Thyroid gland (tissue), 4 donors: Measurements from ENCODE around the gene OXNAD1. TPM values are rescaled to one million over a fixed set of nuclear protein-coding genes. Genes with fewer than 3 reads are reported as not detected.

Source experiments
- DNase-seq, 2 donors: peaks; one replicate each; pipeline ENCODE4 v3.0.0-alpha.2; 2019
- H3K27ac ChIP-seq, 3 donors: fragments of 200-600 bp; sonication (generic); 1 replicate in 2 of 3; 2 replicates in 1 of 3; pipeline ENCODE4 v1.5.1; 2016 to 2019; ENCODE audit warnings: mild to moderate bottlenecking in 1 of 3, moderate library complexity in 1 of 3
- H3K27me3 ChIP-seq: fragments of 200-600 bp; sonication (generic); one replicate; pipeline ENCODE4 v1.5.1; 2019
- H3K36me3 ChIP-seq, 2 donors: fragments of 200-600 bp; sonication (generic); one replicate each; pipeline ENCODE4 v1.5.1; 2016 to 2019
- H3K4me1 ChIP-seq, 2 donors: fragments of 200-600 bp; sonication (generic); one replicate each; pipeline ENCODE4 v1.5.1; 2017 to 2019
- H3K4me3 ChIP-seq, 3 donors: fragments of 200-600 bp; sonication (generic); replicated peaks in 1 of 3; 1 replicate in 2 of 3; 2 replicates in 1 of 3; pipeline ENCODE4 v1.5.1; 2016; ENCODE audit warnings: mild to moderate bottlenecking in 1 of 3
- H3K9me3 ChIP-seq: fragments of 200-600 bp; sonication (generic); one replicate; pipeline ENCODE4 v1.5.1; 2017
- CTCF ChIP-seq, 6 experiments: fragments of 200-600 bp in 3 of 6; fragments of 450-650 bp in 3 of 6; sonication (generic) in 3 of 6; IDR thresholded peaks; one replicate each; pipeline ENCODE4 v1.5.1; 2016 to 2019; ENCODE audit warnings: antibody characterized with exemption in 6 of 6, mild to moderate bottlenecking in 2 of 6, inconsistent platforms in 1 of 6, moderate library complexity in 1 of 6
- POLR2A ChIP-seq, 2 donors: fragments of 450-650 bp; IDR thresholded peaks; one replicate each; pipeline ENCODE4 v1.6.1; 2017; ENCODE audit warnings: antibody characterized with exemption in 2 of 2, mild to moderate bottlenecking in 2 of 2, moderate library complexity in 1 of 2
- WGBS, 2 donors: methylation state at CpG; one replicate each; pipeline ENCODE4 v1.1.5; 2017; 5-methylcytosine and 5-hydroxymethylcytosine counted together
- intact Hi-C: fragments of 100-400 bp; cut with DNase I; formaldehyde crosslinking; loops from one replicate; pipeline ENCODE4 v1.15.1; 2023
- total RNA-seq, 4 donors: library from RNA; depleted of rRNA; stranded (reverse); fragments of >200 nt; gene quantifications; one replicate each; pipeline ENCODE4 v1.2.3, GENCODE V29; 2016

OXNAD1 gene
- total RNA-seq, 4 donors from 2014 or later: 22.3 to 34.0 (median 27.4) TPM

GRCh38 chr3:16279010-16279801 is 14.2 kb downstream of the OXNAD1 start:
- TF ChIP-seq POLR2A (IDR thresholded peaks at IDR 0.05) (no peak), CTCF (IDR thresholded peaks at IDR 0.05) (no peak)
- Histone ChIP-seq H3K27ac (no peak overlapping the region), H3K36me3 (no peaks in the 10 kb centered on the region), H3K4me1 (no peaks in the 10 kb centered on the region), H3K9me3 (no peaks in the 10 kb centered on the region), H3K4me3 (no peak overlapping the region), H3K27me3 (no peaks in the 10 kb centered on the region)
- intact Hi-C loops: no loop called here
- DNase-seq: no peak
- WGBS, 2 donors: 83 to 91% methylated on average over 3 of the region's 3 CpGs

- no peaks in the 10 kb centered on the region for H3K27me3 ChIP-seq
- no peak overlapping the region for H3K4me3 ChIP-seq
- H3K36me3 ChIP-seq: no peaks in the 10 kb centered on the region
- intact Hi-C loops: no loop called here
- WGBS, 2 donors: 85 to 93% methylated on average over 2 of the region's 2 CpGs
- H3K9me3 ChIP-seq: no peaks in the 10 kb centered on the region
- no peak for DNase-seq
- H3K4me1 ChIP-seq: no peaks in the 10 kb centered on the region
- H3K27ac ChIP-seq: no peak overlapping the region
- no peak for TF ChIP-seq CTCF (IDR thresholded peaks at IDR 0.05)
- no peak for TF ChIP-seq POLR2A (IDR thresholded peaks at IDR 0.05)
These were observed 15.7 kb downstream of the OXNAD1 start for GRCh38 chr3:16280671-16281070.

- Histone ChIP-seq H3K4me3 (no peak overlapping the region), H3K36me3 (no peaks in the 10 kb centered on the region), H3K27me3 (no peaks in the 10 kb centered on the region), H3K4me1 (no peaks in the 10 kb centered on the region), H3K27ac (no peak overlapping the region), H3K9me3 (no peaks in the 10 kb centered on the region)
- TF ChIP-seq CTCF (IDR thresholded peaks at IDR 0.05) (no peak), POLR2A (IDR thresholded peaks at IDR 0.05) (no peak)
- 100% methylated on average over 1 of the region's 1 CpG for WGBS, 2 donors
- intact Hi-C loops: no loop called here
- no peak for DNase-seq
These were observed 19.6 kb downstream of the OXNAD1 start for GRCh38 chr3:16284633-16285032.

GRCh38 chr3:16286161-16286560 is 21.1 kb downstream of the OXNAD1 start:
- Histone ChIP-seq H3K9me3 (no peaks in the 10 kb centered on the region), H3K4me3 (no peak overlapping the region), H3K4me1 (peaks cover 5 to 6% of the 10 kb centered on the region in 2 donors), H3K27ac (peak overlapping the region in 1 of 3 donors; percentile 0), H3K36me3 (no peaks in the 10 kb centered on the region), H3K27me3 (no peaks in the 10 kb centered on the region)
- no peak for DNase-seq
- TF ChIP-seq CTCF (IDR thresholded peaks at IDR 0.05) (no peak), POLR2A (IDR thresholded peaks at IDR 0.05) (no peak)
- intact Hi-C loops: no loop called here
- 96 to 97% methylated on average over 3 of the region's 3 CpGs for WGBS, 2 donors

- DNase-seq: no peak
- H3K9me3 ChIP-seq: no peaks in the 10 kb centered on the region
- H3K27me3 ChIP-seq: no peaks in the 10 kb centered on the region
- no peak overlapping the region for H3K4me3 ChIP-seq
- intact Hi-C loops: no loop called here
- no peaks in the 10 kb centered on the region for H3K36me3 ChIP-seq
- 76 to 79% methylated on average over 6 of the region's 6 CpGs for WGBS, 2 donors
- TF ChIP-seq CTCF (IDR thresholded peaks at IDR 0.05) (no peak), POLR2A (IDR thresholded peaks at IDR 0.05) (no peak)
- H3K4me1 ChIP-seq: peaks cover 5 to 6% of the 10 kb centered on the region in 2 donors
- peak overlapping the region in 1 of 3 donors; percentile 0 for H3K27ac ChIP-seq
These were observed 21.9 kb downstream of the OXNAD1 start for GRCh38 chr3:16286751-16287543.
